Thyroid gland (tissue), 4 donors: ENCODE measurements around the gene BRD4.

Experiments
- POLR2A ChIP-seq, 2 donors: fragments of 450-650 bp; IDR thresholded peaks; one replicate each; pipeline ENCODE4 v1.6.1; 2017; ENCODE audit warnings: antibody characterized with exemption in 2 of 2, mild to moderate bottlenecking in 2 of 2, moderate library complexity in 1 of 2
- TF ChIP-seq, protein P1 (sequence below), 6 experiments: fragments of 200-600 bp in 3 of 6; fragments of 450-650 bp in 3 of 6; sonication (generic) in 3 of 6; IDR thresholded peaks; one replicate each; pipeline ENCODE4 v1.5.1; 2016 to 2019; ENCODE audit warnings: antibody characterized with exemption in 6 of 6, mild to moderate bottlenecking in 2 of 6, inconsistent platforms in 1 of 6, moderate library complexity in 1 of 6

DNA sequence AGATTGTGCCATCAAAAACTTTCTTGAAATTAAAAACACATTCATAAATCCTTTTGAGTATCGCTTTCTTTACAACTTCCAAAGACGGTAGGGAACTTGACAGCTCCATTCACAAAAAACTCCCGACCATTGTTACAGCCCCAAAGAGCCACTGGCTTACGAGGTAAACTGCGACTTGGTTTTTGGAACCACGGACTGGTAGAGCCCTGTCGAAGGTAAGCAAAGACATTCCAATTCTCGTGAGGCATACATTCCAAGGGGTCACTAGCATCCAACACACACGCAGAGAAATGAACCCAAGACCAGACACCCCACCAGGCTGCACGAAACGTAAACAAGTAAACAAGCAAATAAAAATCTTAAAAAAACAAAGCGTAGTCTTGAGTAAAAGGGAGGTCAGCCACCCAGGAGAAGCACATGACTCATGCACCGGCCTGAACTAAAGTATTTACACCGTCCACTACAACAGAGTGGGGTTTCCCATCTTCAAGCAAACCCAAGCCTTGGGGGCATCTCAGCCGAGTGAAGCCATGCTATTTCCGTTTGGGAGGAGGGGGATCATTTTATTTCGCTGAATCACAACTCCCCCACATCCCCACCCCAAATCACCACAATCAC, 1.4 kb downstream of the BRD4 start:
- TF ChIP-seq, protein P1, sequence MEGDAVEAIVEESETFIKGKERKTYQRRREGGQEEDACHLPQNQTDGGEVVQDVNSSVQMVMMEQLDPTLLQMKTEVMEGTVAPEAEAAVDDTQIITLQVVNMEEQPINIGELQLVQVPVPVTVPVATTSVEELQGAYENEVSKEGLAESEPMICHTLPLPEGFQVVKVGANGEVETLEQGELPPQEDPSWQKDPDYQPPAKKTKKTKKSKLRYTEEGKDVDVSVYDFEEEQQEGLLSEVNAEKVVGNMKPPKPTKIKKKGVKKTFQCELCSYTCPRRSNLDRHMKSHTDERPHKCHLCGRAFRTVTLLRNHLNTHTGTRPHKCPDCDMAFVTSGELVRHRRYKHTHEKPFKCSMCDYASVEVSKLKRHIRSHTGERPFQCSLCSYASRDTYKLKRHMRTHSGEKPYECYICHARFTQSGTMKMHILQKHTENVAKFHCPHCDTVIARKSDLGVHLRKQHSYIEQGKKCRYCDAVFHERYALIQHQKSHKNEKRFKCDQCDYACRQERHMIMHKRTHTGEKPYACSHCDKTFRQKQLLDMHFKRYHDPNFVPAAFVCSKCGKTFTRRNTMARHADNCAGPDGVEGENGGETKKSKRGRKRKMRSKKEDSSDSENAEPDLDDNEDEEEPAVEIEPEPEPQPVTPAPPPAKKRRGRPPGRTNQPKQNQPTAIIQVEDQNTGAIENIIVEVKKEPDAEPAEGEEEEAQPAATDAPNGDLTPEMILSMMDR (IDR thresholded peaks at IDR 0.05) = no peak
- TF ChIP-seq POLR2A (IDR thresholded peaks at IDR 0.05) = no peak
